SK-N-DZ (cell line): ENCODE measurements around the gene IQCE.
A peak's percentile ranks its signal among the peaks of the same experiment; 100 is the strongest.

Source experiments
- DNase-seq: peaks from one replicate; pipeline ENCODE4 v3.0.0-alpha.2; 2015; ENCODE audit warnings: low spot score

Gene IQCE

DNA sequence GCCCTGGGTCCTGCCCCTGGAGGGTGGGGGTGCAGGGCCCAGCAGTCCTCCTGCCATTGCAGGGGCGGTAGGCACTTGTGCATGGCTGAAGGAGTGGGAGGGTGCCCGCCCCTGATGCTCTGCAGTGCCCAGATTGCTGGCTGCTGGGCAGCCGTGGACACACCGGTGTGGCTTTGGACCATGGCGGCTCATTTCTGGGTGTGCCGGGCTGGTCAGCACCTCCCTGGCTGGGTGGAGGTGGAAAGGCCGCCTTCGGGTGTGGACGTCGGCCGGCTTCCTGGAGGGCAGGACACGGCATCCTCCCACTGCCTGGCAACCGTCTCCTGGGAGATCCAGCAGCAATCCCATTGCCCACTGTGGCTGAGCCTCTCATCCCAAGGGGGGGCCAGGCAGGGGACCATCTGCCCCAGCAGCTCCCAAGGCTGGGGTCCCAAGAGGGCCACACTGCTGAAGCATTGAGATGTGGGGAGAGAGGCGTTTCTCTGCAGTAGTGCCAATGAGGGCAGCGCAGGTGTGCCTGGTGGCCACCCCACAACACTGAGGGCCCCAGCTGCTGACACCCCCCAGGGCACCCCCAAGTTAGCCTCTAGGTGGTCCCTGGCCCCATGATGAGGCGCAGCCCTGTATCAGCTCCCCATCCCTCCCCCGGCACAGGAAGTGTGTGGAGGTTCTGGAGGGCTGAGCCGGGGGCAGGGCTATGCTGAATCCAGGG is 85.9 kb downstream of the IQCE start:
- DNase-seq, result no peak

- DNase-seq, result peak; percentile 55
Measured at GRCh38 chr7:2645274-2645868, 86.6 kb downstream of the IQCE start.

DNA sequence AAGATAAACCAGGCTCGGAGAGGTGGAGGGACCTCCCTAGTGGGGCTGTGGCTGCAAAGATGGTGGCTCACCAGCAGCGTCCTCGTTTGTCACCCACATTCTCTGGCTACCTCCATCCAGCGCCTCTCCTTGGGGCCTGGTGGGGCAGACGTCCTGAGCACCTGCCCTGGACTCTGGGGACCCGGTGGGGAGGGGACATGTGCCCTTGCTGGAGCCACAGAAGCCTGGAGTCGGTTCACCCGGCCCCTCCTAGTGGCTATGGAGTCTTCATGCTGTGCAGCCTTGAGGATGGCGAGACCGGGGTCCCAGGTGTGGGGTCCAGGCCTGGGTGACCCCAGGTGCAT is 87.5 kb downstream of the IQCE start:
- no peak for DNase-seq

DNA sequence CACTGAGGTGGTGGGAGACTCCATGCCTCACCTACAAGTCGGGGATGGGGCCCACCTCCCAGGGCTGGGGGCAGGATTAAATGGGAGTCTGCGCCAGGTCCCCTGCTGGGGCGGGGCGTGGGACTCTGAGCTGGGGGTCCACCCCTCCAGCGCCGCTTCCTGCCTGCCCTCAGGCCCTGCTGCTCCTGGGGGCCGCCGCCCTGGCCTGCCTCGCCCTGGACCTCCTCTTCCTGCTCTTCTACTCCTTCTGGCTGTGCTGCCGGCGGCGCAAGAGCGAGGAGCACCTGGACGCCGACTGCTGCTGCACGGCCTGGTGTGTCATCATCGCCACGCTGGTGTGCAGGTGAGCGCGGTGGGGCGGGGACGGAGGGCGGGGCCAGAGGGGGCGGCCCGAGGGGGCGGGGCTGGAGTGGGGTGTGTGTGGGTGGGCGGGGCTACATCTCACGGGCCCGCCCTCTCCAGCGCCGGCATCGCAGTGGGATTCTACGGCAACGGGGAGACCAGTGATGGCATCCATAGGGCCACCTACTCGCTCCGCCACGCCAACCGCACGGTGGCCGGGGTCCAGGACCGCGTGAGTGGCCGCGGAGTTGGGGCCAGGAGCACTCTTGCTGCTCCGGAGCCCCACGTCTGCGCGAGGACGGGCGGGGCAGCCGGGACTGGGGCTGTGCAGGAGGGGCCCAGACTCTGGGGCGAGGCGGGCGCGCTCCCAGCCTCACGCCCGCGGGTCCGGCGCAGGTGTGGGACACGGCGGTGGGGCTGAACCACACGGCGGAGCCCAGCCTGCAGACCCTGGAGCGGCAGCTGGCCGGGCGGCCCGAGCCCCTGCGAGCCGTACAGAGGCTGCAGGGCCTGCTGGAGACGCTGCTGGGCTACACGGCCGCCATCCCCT is 88.1 kb downstream of the IQCE start:
- no peak for DNase-seq

DNA sequence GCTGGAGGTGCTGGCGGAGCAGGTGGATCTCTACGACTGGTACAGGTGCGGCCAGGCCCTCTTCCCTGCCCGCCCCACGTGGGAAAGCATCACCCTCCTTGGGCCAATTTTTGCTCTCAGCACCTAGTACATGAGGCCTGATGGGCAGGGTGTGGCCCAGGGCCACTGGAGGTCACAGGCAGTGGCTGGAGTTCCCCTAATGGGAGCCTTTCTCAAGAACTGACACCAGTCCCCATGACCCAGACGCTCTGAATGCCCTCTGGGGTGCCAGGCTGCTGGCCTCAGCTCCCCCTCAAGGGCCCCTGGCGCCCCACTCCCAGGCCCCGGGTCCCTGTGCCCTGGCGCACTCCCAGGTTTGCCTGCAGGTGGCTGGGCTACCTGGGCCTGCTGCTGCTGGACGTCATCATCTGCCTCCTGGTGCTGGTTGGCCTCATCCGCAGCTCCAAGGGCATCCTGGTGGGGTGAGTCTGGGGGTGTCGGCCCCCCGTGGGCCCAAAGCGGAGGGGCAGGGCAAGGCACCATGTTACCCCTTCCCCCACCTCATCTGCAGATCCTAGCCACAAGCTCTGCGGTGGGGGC is 88.9 kb downstream of the IQCE start:
- DNase-seq, result no peak

DNA sequence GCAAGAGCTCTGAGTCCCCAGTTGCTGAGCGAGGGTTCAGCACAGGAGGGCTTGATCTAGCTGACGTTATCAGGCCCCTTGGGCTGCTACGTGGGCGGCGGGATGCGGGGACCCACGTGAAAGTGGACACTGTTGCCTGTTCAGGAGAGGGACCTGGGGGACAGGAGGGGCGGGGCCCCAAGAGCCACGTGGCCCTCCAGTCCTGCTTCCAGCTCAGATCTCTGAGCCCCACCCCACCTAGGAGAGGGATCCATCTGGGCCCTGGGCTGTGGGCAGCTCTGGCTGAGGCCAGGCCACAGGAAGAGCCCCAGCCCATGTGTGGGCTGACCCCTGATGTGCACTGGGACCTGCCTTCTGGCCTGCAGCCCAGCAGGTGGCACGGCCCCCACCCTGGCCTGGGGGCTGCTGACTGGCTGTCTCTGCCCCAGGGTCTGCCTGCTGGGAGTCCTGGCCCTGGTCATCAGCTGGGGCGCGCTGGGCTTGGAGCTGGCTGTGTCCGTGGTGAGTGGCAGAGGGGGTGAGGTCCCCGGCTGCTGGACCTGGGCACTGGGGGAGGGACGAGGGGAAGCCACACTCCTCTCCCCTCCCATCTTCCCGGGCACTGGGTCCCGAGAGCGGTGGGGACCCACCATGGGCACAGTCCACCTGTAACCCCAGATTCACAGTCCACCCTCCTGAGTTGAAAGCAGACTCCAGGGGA is 90.5 kb downstream of the IQCE start:
- no peak for DNase-seq

GRCh38 chr7:2649991-2650390 is 91.2 kb downstream of the IQCE start:
- no peak for DNase-seq

DNA sequence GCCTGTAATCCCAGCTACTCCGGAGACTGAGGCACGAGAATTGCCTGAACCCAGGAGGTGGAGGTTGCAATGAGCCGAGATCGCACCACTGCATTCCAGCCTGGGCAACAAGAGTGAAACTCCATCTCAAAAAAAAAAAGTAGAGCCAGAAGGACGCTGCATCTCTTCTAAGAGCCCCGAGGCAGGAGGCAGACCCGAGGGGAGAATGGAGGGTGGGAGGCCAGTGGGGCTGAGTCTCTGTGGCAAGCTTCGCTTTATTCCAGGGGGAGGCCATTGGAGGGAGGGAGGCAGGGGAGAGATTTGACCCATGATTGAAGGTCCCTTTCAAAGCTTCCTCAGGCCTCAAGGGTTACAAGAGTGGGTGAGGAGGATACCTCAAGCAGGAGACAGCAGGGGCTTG is 91.7 kb downstream of the IQCE start:
- DNase-seq, result no peak

GRCh38 chr7:2651336-2651735 is 92.6 kb downstream of the IQCE start:
- no peak for DNase-seq

- DNase-seq, result no peak
Measured at GRCh38 chr7:2651847-2652735, 93.3 kb downstream of the IQCE start.

DNA sequence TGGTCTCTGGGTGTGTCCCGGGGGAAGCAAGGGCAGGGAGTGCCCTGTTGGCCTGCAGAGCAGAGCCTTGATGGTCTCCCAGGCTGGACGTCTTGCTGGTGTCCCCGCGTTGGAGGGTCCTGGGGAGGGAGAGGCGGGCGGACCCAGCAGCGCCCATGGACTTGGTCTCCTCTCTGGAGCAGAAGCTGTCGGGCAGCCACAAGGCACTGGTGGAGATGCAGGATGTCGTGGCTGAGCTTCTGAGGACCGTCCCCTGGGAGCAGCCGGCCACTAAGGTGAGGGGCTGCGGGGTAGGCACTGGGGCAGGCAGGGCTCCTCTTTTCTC is 93.9 kb downstream of the IQCE start:
- DNase-seq, result no peak

- no peak for DNase-seq
Measured at GRCh38 chr7:2654059-2654458, 95.3 kb downstream of the IQCE start.

DNA sequence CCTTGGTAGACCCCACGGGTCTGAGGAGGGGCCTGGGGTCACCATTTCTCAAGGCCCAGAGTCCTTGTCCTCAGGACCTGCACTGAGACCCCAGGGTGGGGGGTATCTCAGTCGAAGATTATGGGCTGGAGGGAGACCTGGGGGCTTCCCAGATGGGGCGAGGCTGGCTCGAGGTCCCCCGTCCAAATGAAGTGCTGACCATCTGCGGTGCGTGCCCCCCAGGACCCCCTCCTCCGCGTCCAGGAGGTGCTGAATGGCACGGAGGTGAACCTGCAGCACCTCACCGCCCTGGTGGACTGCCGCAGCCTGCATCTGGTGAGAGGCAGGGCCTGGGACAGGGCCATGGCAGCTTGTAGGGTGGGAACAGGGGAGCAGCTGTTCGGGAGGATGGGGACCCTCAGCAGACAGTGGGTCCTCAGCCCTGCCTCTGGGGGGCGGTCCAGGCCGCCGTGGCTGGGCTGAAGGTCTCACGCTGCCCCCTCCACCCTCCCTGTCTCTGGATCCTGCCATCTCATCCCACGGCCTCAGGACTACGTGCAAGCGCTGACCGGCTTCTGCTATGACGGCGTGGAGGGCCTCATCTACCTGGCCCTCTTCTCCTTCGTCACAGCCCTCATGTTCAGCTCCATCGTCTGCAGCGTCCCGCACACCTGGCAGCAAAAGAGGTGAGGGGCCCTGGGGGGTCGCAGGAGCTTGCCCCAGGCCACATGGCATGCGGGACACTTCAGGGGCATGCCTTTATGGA is 97.3 kb downstream of the IQCE start:
- DNase-seq, result no peak

DNA sequence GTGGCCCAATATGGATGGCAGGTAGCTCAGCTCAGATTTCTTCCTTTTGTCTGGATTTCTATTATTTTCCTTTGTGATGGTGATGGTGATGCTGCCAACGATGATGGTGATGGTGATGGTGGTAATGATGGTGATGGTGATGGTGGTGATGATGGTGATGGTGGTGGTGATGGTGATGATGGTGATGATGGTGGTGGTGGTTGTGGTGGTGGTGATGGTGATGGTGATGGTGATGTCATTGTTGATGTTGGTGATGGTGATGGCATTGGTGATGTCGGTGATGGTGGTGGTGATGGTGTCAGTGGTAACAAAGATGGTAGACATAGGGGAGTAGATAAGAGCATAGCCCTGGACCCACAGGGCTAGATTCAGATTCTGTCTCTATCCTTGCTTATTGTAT is 98.4 kb downstream of the IQCE start:
- DNase-seq, result no peak

DNA sequence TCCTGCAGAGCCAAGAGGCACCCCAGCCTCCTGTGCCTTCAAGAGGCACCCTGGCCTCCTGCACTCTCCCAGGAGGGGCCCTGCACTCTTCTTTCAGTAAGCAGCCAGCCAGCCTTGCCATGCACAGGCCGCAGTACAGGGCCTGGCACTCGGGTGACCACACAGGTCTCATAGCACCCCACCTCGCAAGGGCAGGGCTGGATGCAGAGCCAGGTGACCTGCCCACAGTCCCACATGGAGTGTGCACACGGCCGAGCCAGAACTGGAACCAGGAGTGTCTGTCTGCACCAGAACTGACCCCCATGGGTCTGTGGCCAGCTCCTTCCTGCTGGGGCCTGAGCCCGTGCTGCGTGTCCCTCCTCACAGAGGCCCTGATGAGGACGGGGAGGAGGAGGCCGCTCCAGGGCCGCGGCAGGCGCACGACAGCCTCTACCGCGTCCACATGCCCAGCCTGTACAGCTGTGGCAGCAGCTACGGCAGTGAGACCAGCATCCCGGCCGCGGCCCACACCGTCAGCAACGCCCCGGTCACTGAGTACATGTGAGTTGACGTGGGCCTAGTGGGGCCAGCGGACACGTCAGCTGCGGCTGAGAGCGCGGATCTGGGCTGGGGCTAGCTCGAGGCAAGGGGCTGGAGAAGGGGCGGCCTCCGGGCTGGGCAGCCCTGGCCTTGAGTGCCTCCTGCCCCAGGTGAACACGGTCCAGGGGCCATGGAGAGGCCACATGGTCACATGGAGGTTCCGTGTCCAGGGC is 99.3 kb downstream of the IQCE start:
- DNase-seq, result no peak

- no peak for DNase-seq
Measured at GRCh38 chr7:2658941-2659340, 100.2 kb downstream of the IQCE start.

DNA sequence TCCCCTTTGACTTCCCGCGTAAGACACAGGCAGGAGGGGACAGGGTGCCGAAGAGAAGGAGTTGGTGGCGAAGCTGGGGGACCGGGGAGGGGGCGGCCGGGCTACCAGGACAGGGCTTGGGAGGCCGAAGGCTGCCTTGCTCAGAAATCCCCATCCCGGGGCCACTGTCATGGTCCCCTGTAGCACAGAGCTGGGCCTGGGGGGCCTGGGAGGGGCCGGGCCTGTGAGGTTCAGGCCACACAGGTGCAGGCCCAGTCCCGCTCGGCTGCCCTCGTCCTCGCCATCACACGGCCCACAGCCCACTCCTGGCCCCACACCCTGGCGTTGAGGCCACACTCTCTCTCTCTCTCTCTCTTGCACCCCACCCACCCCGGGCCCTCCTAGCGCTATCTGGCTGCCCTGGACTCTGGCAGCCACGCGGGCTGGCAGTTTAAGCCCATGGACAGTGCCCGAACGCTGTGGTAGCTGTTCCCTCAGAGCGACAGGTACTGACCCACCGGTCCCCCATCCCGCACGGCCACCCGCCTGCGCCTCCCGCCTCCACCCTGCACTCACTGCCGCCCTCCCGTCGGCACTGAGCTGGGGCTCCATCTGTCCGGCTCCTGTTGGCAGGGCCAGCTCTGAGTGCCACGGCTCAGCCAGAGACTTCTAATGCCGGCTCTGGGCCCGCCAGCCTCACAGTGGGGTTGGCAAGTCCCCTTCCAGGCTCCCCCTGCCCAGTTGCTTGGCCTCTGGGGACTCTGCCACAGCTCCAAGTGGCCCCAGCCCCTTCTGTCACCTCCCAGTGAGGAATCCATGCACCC is 101.0 kb downstream of the IQCE start:
- DNase-seq, result no peak

GRCh38 chr7:2660359-2661095 is 101.7 kb downstream of the IQCE start:
- no peak for DNase-seq
